ENCODE data around the gene SEMA7A.

- TF ChIP-seq CTCF (IDR thresholded peaks at IDR 0.05): no peak
- no peak for TF ChIP-seq POLR2AphosphoS5 (IDR thresholded peaks at IDR 0.05)
- no peak for TF ChIP-seq POLR2A (IDR thresholded peaks at IDR 0.05)
Observed at GRCh38 chr15:74374648-74375302, 59.0 kb downstream of the SEMA7A start.

Measured in transverse colon (tissue), 4 donors.